Neural crest cell (in vitro differentiated cells): ENCODE measurements around the gene MAST4. TPM values are rescaled to one million over a fixed set of nuclear protein-coding genes. Genes with fewer than 3 reads are reported as not detected.

Experiments used
- DNase-seq: peaks from one replicate; pipeline ENCODE4 v3.0.0; 2021; ENCODE audit warnings: low read depth, mixed read lengths, low spot score
- H3K27ac Mint-ChIP-seq: one replicate; pipeline ENCODE4 v1.8.0; 2021; ENCODE audit warnings: mild to moderate bottlenecking, mixed read lengths; ENCODE audit not compliant: unreplicated experiment
- H3K27me3 Mint-ChIP-seq: 2 replicates; pipeline ENCODE4 v1.8.0; 2021; ENCODE audit warnings: low read depth, mild to moderate bottlenecking, mixed read lengths
- H3K36me3 Mint-ChIP-seq: 2 replicates; pipeline ENCODE4 v1.8.0; 2021; ENCODE audit warnings: low read depth, mild to moderate bottlenecking, mixed read lengths
- H3K4me1 Mint-ChIP-seq: 2 replicates; pipeline ENCODE4 v1.8.0; 2021; ENCODE audit warnings: mixed read lengths
- H3K4me3 Mint-ChIP-seq: one replicate; pipeline ENCODE4 v1.8.0; 2021; ENCODE audit warnings: mild to moderate bottlenecking, mixed read lengths
- H3K9me3 Mint-ChIP-seq: 2 replicates; pipeline ENCODE4 v1.8.0; 2021; ENCODE audit warnings: mixed read lengths
- CTCF ChIP-seq: fragments of 200-600 bp; sonication (generic); conservative IDR thresholded peaks from 2 replicates; pipeline ENCODE4 v1.5.0; 2021; ENCODE audit warnings: antibody characterized with exemption, mild to moderate bottlenecking
- total RNA-seq: library from RNA; stranded (reverse); gene quantifications from 2 replicates; pipeline ENCODE4 v1.2.1, GENCODE V29; 2021

The MAST4 gene
- total RNA-seq, 1 donor from 2014 or later, result 7.3 TPM

DNA sequence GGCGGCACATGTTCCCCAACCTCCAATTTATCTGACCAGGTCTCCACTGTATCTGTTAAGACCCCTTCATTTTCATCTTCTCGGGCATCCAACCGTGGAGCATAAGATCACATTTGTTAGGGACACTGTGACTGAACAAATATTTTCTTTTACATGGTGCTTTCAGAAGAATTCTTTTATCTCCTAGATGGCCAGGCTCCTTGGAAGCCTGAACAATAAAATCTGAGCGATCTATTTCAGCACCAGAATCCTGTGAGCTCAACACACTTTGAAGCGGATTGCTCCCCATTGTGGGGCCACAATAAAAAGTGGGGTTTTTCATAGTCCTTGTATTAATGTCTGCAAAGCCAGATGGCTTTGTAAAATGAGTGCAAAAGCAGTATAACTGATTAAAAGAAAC, 326.7 kb downstream of the MAST4 start:
- Mint-ChIP-seq H3K4me3 (no peak overlapping the region), H3K4me1 (peaks cover 6% of the 10 kb centered on the region), H3K27ac (no peak overlapping the region), H3K36me3 (no peaks in the 10 kb centered on the region), H3K27me3 (no peaks in the 10 kb centered on the region), H3K9me3 (peaks cover 2% of the 10 kb centered on the region)
- no peak for DNase-seq
- TF ChIP-seq CTCF, result no peak

- H3K36me3 Mint-ChIP-seq, result no peaks in the 10 kb centered on the region
- H3K9me3 Mint-ChIP-seq, result peaks cover 2% of the 10 kb centered on the region
- TF ChIP-seq CTCF, result no peak
- DNase-seq, result no peak
- no peak overlapping the region for H3K4me3 Mint-ChIP-seq
- H3K4me1 Mint-ChIP-seq, result peaks cover 6% of the 10 kb centered on the region
- H3K27me3 Mint-ChIP-seq, result no peaks in the 10 kb centered on the region
- no peak overlapping the region for H3K27ac Mint-ChIP-seq
Observed at GRCh38 chr5:66923457-66923856, 327.3 kb downstream of the MAST4 start.

GRCh38 chr5:66923922-66924321, 327.7 kb downstream of the MAST4 start:
- no peaks in the 10 kb centered on the region for H3K36me3 Mint-ChIP-seq
- no peaks in the 10 kb centered on the region for H3K27me3 Mint-ChIP-seq
- H3K9me3 Mint-ChIP-seq, result peaks cover 2% of the 10 kb centered on the region
- no peak overlapping the region for H3K4me3 Mint-ChIP-seq
- no peak overlapping the region for H3K27ac Mint-ChIP-seq
- H3K4me1 Mint-ChIP-seq, result peaks cover 6% of the 10 kb centered on the region
- no peak for DNase-seq
- TF ChIP-seq CTCF, result no peak

DNA sequence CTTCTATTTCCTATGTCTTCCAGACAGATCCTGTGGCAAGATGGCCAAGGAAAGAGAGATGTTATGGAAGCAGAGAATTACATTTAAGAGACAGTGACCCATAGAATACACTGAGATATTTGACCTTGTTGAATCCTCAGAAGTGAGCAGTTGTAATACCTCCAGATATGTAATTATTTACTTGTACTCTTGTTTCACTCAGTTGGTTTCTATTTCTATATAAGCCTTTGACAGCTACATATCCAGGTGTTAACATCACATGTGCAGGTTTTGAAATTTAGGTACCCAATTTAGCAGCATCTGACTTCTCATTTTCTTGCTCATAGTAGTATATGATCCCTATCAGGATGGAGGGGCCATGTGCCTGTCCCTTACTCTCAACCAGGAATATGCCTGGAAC, 330.9 kb downstream of the MAST4 start:
- Mint-ChIP-seq H3K9me3 (peaks cover 2% of the 10 kb centered on the region), H3K36me3 (no peaks in the 10 kb centered on the region), H3K4me1 (peaks cover 6% of the 10 kb centered on the region), H3K4me3 (no peak overlapping the region), H3K27me3 (no peaks in the 10 kb centered on the region), H3K27ac (no peak overlapping the region)
- DNase-seq, result no peak
- TF ChIP-seq CTCF, result no peak

GRCh38 chr5:66929281-66929680, 333.1 kb downstream of the MAST4 start:
- Mint-ChIP-seq H3K27me3 (no peaks in the 10 kb centered on the region), H3K36me3 (no peaks in the 10 kb centered on the region), H3K4me1 (no peaks in the 10 kb centered on the region), H3K27ac (no peak overlapping the region), H3K9me3 (peaks cover 2% of the 10 kb centered on the region), H3K4me3 (no peak overlapping the region)
- TF ChIP-seq CTCF, result no peak
- no peak for DNase-seq

DNA sequence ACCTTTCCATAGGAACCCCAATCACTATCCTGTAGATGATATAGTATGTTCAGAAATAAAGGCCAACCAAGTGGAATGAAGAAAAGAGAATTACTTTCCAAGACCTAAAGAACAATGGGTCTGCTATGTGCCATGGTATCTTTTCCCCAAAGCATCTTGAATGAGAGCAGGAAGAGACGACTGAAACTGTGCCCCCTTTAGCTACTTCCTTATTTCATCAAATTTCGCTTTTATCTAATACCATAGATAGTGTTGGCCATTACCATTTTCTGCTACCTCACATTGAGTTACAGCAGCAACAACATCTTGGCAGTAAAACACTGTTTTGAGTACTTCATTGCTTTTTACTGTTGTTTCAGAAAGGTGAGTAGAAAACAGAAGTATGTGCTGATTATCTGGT, 333.8 kb downstream of the MAST4 start:
- TF ChIP-seq CTCF, result no peak
- Mint-ChIP-seq H3K4me1 (no peaks in the 10 kb centered on the region), H3K27ac (no peak overlapping the region), H3K36me3 (no peaks in the 10 kb centered on the region), H3K9me3 (peaks cover 2% of the 10 kb centered on the region), H3K4me3 (no peak overlapping the region), H3K27me3 (no peaks in the 10 kb centered on the region)
- DNase-seq, result no peak
